ENCODE measurements around the gene CEACAM18. TPM values are rescaled to one million over a fixed set of nuclear protein-coding genes. Genes with fewer than 3 reads are reported as not detected.

The CEACAM18 gene
- total and polyA plus RNA-seq, 2 of the 8 experiments (the other 6 are each of a cell fraction or from before 2014, with no cell fraction given) = not detected

DNA sequence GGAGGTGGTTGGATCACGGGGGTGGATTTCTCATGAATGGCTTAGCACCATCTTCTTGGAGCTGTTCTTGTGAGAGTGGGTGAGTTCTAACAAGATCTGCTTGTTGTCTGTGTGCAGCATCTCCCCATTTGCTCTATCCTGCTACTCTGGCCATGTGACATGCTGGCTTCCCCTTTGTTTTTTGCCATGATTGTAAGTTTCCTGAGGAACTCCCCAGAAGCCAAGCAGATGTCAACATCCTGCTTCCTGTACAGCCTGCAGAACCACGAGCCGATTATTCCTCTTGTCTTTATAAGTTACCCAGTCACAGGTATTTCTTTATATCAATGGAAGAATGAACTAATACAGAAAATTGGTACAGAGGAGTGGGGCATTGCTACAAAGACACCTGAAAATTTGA lies 25.6 kb downstream of the CEACAM18 start (continued):
- no peak for TF ChIP-seq RAD21 (IDR thresholded peaks at IDR 0.05 in 1 of 2, conservative IDR thresholded peaks at IDR 0.05 in 1 of 2; ENCODE audit: low read depth in 2 of 2, low read length in 2 of 2)
- TF ChIP-seq, protein P1, sequence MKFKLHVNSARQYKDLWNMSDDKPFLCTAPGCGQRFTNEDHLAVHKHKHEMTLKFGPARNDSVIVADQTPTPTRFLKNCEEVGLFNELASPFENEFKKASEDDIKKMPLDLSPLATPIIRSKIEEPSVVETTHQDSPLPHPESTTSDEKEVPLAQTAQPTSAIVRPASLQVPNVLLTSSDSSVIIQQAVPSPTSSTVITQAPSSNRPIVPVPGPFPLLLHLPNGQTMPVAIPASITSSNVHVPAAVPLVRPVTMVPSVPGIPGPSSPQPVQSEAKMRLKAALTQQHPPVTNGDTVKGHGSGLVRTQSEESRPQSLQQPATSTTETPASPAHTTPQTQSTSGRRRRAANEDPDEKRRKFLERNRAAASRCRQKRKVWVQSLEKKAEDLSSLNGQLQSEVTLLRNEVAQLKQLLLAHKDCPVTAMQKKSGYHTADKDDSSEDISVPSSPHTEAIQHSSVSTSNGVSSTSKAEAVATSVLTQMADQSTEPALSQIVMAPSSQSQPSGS (IDR thresholded peaks at IDR 0.05; ENCODE audit: low read length) = no peak
- TF ChIP-seq, protein P2, sequence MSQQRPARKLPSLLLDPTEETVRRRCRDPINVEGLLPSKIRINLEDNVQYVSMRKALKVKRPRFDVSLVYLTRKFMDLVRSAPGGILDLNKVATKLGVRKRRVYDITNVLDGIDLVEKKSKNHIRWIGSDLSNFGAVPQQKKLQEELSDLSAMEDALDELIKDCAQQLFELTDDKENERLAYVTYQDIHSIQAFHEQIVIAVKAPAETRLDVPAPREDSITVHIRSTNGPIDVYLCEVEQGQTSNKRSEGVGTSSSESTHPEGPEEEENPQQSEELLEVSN (IDR thresholded peaks at IDR 0.05) = no peak
- TF ChIP-seq TBP (IDR thresholded peaks at IDR 0.05; ENCODE audit: low read depth, low read length) = no peak

All from H1 (cell line).